B cell (primary cell): ENCODE data around the gene OR5M8.

Source experiments
- EZH2 ChIP-seq: IDR thresholded peaks from 2 replicates; pipeline ENCODE4 v1.6.1; 2012; ENCODE audit warnings: borderline replicate concordance, low read depth, mild to moderate bottlenecking, moderate library complexity, low read length; ENCODE audit not compliant: insufficient read depth, poor library complexity, severe bottlenecking
- TF ChIP-seq, protein P1 (sequence below): fragments of 200-600 bp; IDR thresholded peaks from one replicate; pipeline ENCODE4 v1.8.0; 2022; ENCODE audit warnings: antibody characterized with exemption, mild to moderate bottlenecking

DNA sequence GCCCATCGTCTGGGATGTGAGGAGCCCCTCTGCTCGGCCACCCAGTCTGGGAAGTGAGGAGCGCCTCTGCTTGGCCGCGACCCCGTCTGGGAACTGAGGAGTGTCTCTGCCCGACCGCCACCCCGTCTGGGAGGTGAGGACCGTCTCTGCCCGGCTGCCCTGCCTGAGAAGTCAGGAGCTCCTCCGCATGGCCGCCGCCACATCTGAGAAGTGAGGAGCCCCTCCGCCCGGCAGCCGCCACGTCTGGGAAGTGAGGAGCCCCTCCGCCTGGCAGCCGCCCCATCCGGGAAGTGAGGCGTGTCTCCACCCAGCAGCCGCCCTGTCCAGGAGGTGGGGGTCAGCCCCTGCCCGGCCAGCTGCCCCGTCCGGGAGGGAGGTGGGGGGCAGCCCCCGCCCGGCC lies 5.8 kb upstream of the OR5M8 start:
- TF ChIP-seq, protein P1, sequence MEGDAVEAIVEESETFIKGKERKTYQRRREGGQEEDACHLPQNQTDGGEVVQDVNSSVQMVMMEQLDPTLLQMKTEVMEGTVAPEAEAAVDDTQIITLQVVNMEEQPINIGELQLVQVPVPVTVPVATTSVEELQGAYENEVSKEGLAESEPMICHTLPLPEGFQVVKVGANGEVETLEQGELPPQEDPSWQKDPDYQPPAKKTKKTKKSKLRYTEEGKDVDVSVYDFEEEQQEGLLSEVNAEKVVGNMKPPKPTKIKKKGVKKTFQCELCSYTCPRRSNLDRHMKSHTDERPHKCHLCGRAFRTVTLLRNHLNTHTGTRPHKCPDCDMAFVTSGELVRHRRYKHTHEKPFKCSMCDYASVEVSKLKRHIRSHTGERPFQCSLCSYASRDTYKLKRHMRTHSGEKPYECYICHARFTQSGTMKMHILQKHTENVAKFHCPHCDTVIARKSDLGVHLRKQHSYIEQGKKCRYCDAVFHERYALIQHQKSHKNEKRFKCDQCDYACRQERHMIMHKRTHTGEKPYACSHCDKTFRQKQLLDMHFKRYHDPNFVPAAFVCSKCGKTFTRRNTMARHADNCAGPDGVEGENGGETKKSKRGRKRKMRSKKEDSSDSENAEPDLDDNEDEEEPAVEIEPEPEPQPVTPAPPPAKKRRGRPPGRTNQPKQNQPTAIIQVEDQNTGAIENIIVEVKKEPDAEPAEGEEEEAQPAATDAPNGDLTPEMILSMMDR, result no peak
- no peak for TF ChIP-seq EZH2
